SK-N-SH (cell line): Measurements from ENCODE around the gene KCNJ11.

ENCODE experiments used
- CTCF ChIP-seq: fragments of 200-600 bp; sonication (generic); IDR thresholded peaks from 2 replicates; pipeline ENCODE4 v1.6.1; 2017; ENCODE audit warnings: antibody characterized with exemption, mild to moderate bottlenecking, moderate library complexity
- ELF1 ChIP-seq: IDR thresholded peaks from 2 replicates; pipeline ENCODE4 v1.4.0; 2012
- EP300 ChIP-seq, 2 experiments: IDR thresholded peaks; 2 replicates each; pipeline versions ENCODE4 v1.4.0 to v1.6.1; 2012; ENCODE audit warnings: borderline replicate concordance in 1 of 2, low read depth in 1 of 2, low read length in 1 of 2
- EZH2phosphoT487 ChIP-seq: fragments of 200-600 bp; sonication (generic); IDR thresholded peaks from 2 replicates; pipeline ENCODE4 v1.6.1; 2017; ENCODE audit warnings: low read depth, mixed run types, mild to moderate bottlenecking, antibody characterized with exemption, moderate library complexity, borderline replicate concordance
- MAX ChIP-seq: IDR thresholded peaks from 2 replicates; pipeline ENCODE4 v1.4.0; 2012; ENCODE audit warnings: low read depth
- MEF2A ChIP-seq: IDR thresholded peaks from 2 replicates; pipeline ENCODE4 v1.4.0; 2012; ENCODE audit warnings: low read depth, borderline replicate concordance
- NFIC ChIP-seq: IDR thresholded peaks from 2 replicates; pipeline ENCODE4 v1.4.0; 2012; ENCODE audit warnings: borderline replicate concordance
- POLR2AphosphoS5 ChIP-seq: IDR thresholded peaks from 2 replicates; pipeline ENCODE4 v1.6.1; 2012; ENCODE audit warnings: low read depth, low read length
- RAD21 ChIP-seq: IDR thresholded peaks from 2 replicates; pipeline ENCODE4 v1.6.1; 2012; ENCODE audit warnings: mild to moderate bottlenecking, low read length
- RXRA ChIP-seq: IDR thresholded peaks from 2 replicates; pipeline ENCODE4 v1.4.0; 2012; ENCODE audit warnings: low read depth, mild to moderate bottlenecking, borderline replicate concordance
- SIN3A ChIP-seq: IDR thresholded peaks from 2 replicates; pipeline ENCODE4 v1.6.1; 2012; ENCODE audit warnings: low read depth, mild to moderate bottlenecking, low read length, moderate library complexity, borderline replicate concordance
- TAF1 ChIP-seq: IDR thresholded peaks from 2 replicates; pipeline ENCODE4 v1.6.1; 2012; ENCODE audit warnings: low read depth, mild to moderate bottlenecking, low read length, moderate library complexity, borderline replicate concordance
- TEAD4 ChIP-seq: IDR thresholded peaks from 2 replicates; pipeline ENCODE4 v1.4.0; 2012; ENCODE audit warnings: mild to moderate bottlenecking, borderline replicate concordance; ENCODE audit not compliant: insufficient read depth
- TF ChIP-seq, protein P1 (sequence below): IDR thresholded peaks from 2 replicates; pipeline ENCODE4 v1.6.1; 2012; ENCODE audit warnings: mild to moderate bottlenecking, low read depth, low read length, moderate library complexity

DNA sequence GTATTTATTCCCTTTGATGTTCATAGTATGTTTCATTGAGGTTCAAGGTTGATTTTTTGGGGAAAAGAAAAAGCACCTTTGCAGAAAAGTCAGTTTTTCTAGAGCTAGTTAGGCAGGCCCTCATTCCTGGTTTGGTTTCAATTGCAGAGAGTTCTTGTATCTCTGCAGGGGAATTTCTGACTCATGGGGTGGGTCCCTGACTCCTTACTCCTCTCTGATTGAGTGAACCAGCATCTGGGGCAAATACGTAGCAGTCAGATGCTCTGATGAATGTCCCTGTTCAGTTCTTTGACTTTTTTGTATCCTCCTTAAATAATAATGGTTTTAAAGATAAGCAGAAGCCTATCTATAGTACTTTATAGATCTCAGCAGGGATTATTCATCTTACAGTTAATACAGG, 44.6 kb downstream of the KCNJ11 start:
- TF ChIP-seq CTCF (no peak), RAD21 (no peak), MAX (no peak), EZH2phosphoT487 (no peak), EP300 (IDR thresholded peaks at IDR 0.05; ENCODE audit: borderline replicate concordance in 1 of 2, low read depth in 1 of 2, low read length in 1 of 2) (no peak), MEF2A (no peak), ELF1 (no peak), POLR2AphosphoS5 (no peak), SIN3A (no peak), RXRA (no peak), NFIC (no peak), TEAD4 (no peak), TAF1 (no peak)
- TF ChIP-seq, protein P1, sequence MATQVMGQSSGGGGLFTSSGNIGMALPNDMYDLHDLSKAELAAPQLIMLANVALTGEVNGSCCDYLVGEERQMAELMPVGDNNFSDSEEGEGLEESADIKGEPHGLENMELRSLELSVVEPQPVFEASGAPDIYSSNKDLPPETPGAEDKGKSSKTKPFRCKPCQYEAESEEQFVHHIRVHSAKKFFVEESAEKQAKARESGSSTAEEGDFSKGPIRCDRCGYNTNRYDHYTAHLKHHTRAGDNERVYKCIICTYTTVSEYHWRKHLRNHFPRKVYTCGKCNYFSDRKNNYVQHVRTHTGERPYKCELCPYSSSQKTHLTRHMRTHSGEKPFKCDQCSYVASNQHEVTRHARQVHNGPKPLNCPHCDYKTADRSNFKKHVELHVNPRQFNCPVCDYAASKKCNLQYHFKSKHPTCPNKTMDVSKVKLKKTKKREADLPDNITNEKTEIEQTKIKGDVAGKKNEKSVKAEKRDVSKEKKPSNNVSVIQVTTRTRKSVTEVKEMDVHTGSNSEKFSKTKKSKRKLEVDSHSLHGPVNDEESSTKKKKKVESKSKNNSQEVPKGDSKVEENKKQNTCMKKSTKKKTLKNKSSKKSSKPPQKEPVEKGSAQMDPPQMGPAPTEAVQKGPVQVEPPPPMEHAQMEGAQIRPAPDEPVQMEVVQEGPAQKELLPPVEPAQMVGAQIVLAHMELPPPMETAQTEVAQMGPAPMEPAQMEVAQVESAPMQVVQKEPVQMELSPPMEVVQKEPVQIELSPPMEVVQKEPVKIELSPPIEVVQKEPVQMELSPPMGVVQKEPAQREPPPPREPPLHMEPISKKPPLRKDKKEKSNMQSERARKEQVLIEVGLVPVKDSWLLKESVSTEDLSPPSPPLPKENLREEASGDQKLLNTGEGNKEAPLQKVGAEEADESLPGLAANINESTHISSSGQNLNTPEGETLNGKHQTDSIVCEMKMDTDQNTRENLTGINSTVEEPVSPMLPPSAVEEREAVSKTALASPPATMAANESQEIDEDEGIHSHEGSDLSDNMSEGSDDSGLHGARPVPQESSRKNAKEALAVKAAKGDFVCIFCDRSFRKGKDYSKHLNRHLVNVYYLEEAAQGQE, result no peak
